ENCODE data around the gene FOLR1. TPM values are rescaled to one million over a fixed set of nuclear protein-coding genes. Genes with fewer than 3 reads are reported as not detected.

The FOLR1 gene
- total RNA-seq, 4 donors from 2014 or later = 0.46 to 7.0 (median 4.0) TPM

DNA sequence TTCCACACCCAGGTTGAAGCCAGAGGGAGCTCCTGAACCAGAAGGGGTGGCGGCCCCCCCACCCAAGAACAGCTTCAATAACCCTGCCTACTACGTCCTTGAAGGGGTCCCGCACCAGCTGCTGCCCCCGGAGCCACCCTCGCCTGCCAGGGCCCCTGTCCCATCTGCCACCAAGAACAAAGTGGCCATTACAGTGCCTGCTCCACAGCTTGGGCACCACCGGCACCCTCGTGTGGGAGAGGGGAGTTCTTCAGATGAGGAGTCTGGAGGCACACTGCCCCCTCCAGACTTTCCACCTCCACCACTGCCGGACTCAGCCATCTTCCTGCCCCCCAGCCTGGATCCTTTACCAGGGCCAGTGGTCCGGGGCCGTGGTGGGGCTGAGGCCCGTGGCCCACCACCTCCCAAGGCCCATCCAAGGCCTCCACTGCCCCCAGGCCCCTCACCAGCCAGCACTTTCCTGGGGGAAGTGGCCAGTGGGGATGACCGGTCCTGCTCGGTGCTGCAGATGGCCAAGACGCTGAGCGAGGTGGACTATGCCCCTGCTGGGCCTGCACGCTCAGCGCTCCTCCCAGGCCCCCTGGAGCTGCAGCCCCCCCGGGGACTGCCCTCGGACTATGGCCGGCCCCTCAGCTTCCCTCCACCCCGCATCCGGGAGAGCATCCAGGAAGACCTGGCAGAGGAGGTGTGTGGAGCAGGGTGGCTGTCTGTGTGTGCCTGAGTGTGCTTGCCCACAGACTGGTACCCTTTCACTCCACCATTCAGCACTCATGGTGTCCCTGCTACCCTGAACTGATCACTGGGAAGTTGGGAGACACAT lies 45.4 kb downstream of the FOLR1 start:
- intact Hi-C loops (cut with DNase I; ENCODE audit: low total_unique reads) = no loop called here
- no peak overlapping the region for H3K4me3 ChIP-seq (ENCODE audit: low read depth, poor library complexity, severe bottlenecking)
- TF ChIP-seq, protein P1, sequence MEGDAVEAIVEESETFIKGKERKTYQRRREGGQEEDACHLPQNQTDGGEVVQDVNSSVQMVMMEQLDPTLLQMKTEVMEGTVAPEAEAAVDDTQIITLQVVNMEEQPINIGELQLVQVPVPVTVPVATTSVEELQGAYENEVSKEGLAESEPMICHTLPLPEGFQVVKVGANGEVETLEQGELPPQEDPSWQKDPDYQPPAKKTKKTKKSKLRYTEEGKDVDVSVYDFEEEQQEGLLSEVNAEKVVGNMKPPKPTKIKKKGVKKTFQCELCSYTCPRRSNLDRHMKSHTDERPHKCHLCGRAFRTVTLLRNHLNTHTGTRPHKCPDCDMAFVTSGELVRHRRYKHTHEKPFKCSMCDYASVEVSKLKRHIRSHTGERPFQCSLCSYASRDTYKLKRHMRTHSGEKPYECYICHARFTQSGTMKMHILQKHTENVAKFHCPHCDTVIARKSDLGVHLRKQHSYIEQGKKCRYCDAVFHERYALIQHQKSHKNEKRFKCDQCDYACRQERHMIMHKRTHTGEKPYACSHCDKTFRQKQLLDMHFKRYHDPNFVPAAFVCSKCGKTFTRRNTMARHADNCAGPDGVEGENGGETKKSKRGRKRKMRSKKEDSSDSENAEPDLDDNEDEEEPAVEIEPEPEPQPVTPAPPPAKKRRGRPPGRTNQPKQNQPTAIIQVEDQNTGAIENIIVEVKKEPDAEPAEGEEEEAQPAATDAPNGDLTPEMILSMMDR (IDR thresholded peaks at IDR 0.05) = no peak
- no peak for TF ChIP-seq POLR2A (IDR thresholded peaks at IDR 0.05)
- DNase-seq (ENCODE audit: low spot score in 2 of 2) = peak in 1 of 2 donors; percentile 83
- WGBS, 2 donors = 83 to 86% methylated on average over 18 to 21 of the region's 22 CpGs

DNA sequence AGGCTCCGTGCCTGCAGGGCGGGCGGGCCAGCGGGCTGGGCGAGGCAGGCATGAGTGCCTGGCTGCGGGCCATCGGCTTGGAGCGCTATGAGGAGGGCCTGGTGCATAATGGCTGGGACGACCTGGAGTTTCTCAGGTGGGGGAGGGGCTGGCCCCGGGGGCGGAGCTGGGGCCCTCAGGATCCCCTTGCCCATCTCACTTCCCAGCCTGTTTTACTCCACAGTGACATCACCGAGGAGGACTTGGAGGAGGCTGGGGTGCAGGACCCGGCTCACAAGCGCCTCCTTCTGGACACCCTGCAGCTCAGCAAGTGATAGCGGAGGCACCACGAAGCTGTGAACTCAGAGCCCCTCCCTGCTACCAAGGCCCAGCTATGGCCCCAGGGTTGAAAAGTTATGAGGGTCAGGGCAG lies 46.1 kb downstream of the FOLR1 start:
- DNase-seq (ENCODE audit: low spot score in 2 of 2) = peak in 1 of 2 donors; percentile 84
- intact Hi-C loops (cut with DNase I; ENCODE audit: low total_unique reads) = no loop called here
- H3K4me3 ChIP-seq (ENCODE audit: low read depth, poor library complexity, severe bottlenecking) = no peak overlapping the region
- no peak for TF ChIP-seq POLR2A (IDR thresholded peaks at IDR 0.05)
- TF ChIP-seq, protein P1 (IDR thresholded peaks at IDR 0.05) = no peak
- 26 to 45% methylated on average over 7 to 9 of the region's 16 CpGs for WGBS, 2 donors

DNA sequence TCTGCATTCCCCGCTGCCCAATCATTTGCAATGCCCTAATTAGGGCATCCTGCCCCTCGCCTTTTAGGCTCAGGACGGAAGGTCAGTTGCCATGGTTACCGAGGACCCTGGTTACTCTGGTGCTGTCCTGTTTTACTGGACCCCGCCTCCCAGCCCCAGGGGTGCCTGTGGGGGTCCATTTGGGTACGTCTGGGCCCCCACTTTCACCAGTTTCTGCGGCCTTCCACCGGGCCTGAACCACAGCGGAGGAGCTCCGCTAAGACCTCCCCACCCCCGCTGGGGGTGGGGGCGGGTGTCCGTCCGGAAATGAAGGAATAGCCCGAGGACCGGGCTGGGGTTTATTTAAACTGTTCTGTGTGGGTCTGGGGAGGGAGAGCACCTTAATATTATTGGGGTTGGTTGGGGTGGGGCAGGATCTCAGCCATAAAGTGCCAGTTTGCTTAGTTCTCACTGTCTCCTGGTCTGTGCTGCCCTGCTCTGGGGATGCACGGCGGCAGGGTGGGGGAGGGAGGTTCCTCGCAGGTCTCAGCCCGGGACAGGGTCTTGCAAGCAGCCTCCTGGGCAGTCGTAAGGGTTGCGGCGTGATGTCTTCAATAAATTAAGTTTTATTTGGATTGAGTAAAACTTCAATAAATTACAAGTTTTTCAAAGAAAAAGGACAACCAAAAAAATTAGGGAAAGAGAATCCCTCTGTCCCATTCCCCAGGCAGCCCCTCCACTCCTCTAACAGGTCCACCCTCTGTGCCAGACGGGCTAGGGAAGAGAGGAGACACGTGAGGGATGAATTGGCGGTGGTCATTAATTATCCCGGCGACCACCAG lies 46.8 kb downstream of the FOLR1 start:
- TF ChIP-seq, protein P1 (IDR thresholded peaks at IDR 0.05) = no peak
- TF ChIP-seq POLR2A (IDR thresholded peaks at IDR 0.05) = no peak
- intact Hi-C loops (cut with DNase I; ENCODE audit: low total_unique reads) = no loop called here
- no peak overlapping the region for H3K4me3 ChIP-seq (ENCODE audit: low read depth, poor library complexity, severe bottlenecking)
- 74 to 75% methylated on average over 26 to 28 of the region's 28 CpGs for WGBS, 2 donors
- peak in 1 of 2 donors; percentile 84 for DNase-seq (ENCODE audit: low spot score in 2 of 2)

DNA sequence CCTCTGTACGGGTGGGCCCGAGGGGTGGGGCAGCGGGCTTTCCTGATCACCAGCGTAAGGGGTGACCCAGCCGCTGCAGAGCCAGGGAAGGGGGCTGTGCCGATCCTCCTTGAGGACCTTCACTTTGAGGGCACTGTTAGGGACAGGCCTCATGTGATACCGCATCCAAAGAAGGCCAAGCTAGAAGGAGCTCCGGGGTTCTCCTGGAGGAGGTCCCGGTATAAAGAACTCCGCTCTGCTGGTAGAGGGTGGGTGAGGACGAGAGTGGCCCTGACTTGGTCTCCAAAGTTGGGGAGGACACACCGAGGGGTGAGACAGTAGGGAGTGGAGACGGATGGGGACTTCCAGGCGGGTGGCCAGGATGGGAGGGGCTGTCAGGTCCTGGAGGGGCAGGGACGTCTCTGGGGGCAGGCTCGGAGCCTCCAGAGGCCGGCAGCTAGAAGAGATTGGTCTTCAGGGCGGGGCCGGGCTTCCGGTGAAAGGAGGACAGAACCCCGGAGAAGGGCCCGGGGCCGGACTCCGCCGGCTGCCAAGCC lies 47.4 kb downstream of the FOLR1 start:
- intact Hi-C loops (cut with DNase I; ENCODE audit: low total_unique reads) = no loop called here
- TF ChIP-seq, protein P1 (IDR thresholded peaks at IDR 0.05) = no peak
- TF ChIP-seq POLR2A (IDR thresholded peaks at IDR 0.05) = no peak
- DNase-seq (ENCODE audit: low spot score in 2 of 2) = peak in 1 of 2 donors; percentile 93
- 18 to 19% methylated on average over 19 to 21 of the region's 25 CpGs for WGBS, 2 donors
- H3K4me3 ChIP-seq (ENCODE audit: low read depth, poor library complexity, severe bottlenecking) = no peak overlapping the region

DNA sequence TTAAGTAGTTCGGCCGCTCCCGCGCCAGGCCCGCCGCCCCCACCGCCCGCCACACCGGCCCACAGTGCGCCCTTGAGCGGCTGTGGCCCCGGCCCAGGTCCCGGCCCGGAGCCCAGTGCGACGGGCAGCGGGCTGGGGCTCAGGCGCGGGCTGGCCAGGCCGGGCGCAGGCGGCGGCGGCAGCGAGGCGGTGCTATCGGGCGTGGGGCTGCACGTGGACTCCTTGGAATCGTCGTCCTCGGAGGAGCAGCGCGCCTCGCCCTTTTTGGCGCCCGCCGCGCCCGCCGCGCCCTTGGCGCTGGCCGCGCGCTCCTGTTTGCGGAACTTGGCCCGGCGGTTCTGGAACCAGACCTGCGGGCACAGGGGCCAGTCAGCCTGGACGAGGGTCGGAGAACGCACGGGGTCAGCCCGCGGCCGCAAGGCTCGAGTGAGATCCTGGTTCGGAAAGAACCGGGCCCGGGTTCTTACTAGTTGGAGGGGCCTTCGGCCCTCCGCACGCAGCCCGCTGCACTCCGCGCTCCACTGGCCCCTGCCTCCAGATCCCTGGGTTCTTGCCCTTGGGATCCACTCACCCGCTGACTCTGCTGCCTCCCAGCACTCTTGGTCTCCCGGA lies 48.0 kb downstream of the FOLR1 start:
- intact Hi-C loops (cut with DNase I; ENCODE audit: low total_unique reads) = no loop called here
- WGBS, 2 donors = 3 to 15% methylated on average over 7 to 30 of the region's 69 CpGs
- H3K4me3 ChIP-seq (ENCODE audit: low read depth, poor library complexity, severe bottlenecking) = no peak overlapping the region
- no peak for TF ChIP-seq POLR2A (IDR thresholded peaks at IDR 0.05)
- TF ChIP-seq, protein P1 (IDR thresholded peaks at IDR 0.05) = no peak
- peak in 1 of 2 donors; percentile 93 for DNase-seq (ENCODE audit: low spot score in 2 of 2)

Measured in lower leg skin (tissue), 4 donors.